HS-27A (cell line): ENCODE data around the gene RHOBTB1.
"Not testable (repeated sequence)": the region's sequence is repeated elsewhere in the genome, so short reads cannot be mapped to it uniquely, and the experiment has no call there.

Experiments
- DNase-seq: peaks from one replicate; pipeline ENCODE4 v3.0.0-alpha.2; 2012; ENCODE audit warnings: low read depth, missing footprints

The RHOBTB1 gene

DNA sequence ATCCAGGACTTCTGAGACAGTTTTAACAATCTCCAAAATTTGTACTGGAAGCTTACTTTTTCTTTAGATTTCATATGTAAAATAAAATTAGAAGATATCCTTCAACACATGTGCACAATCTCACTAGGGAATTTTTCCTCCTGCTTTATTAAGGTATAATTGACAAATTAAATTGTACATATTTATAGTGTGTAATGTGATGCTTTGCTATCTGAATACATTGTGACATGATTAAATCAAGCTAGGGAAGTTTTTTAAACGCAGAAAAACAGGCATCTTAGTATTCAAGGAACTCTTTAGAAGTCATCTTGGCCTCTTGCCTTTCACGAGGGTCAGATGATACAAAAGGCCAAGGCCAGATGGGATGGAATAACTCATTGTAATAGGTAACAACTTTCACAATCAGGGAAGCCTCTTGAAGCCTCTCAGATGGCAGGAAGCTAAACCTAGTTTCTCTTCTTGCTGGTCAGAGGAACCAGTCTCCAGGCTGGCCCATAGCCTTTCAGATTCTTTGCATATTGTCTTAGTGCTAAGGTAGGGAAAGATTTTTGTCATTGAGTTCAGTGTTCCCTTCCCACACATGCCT, 78.7 kb downstream of the RHOBTB1 start:
- no peak for DNase-seq

DNA sequence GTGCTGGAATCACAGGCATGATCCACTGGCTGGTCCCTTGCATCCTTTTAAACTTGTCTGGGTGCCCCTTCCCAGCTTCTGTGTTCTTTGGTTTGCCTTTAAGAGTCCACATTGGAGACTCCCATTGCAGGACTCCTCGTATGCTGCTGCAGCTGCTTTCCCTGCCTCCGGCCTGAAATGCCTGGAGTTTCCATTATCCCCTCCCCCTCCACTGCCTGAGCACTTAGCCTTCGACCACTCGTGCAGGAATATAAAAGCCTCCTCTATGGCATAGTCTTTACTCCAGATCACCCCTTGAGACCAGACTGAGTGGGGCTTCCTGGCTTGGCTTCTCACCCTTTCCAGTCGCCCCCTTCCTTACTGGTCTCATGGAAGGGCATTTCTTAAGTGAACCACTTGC, 80.2 kb downstream of the RHOBTB1 start:
- no peak for DNase-seq

GRCh38 chr10:60862517-60862916, 81.5 kb downstream of the RHOBTB1 start:
- no peak for DNase-seq

- no peak for DNase-seq
These were observed 87.6 kb downstream of the RHOBTB1 start for GRCh38 chr10:60856405-60856804.

DNA sequence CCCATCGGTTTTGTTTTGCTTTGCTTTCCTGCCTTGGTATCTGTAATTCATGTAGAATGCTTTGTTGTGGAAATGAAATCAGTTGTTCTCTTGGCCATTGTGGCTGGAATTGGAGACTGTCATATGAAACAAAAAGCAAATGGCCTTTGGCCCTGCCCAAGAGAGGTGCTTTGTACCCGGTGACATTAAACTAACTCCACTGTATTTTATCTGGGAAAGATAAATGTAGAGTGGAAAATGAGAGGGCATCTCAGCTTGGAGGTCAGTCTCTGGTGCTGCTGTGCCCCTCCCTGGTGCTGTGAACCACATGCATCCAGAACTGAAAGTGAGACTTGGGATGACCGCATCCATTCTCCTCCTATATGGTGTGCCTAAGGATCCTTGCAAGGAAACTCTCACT, 90.3 kb downstream of the RHOBTB1 start:
- DNase-seq: no peak

GRCh38 chr10:60853107-60853506, 90.9 kb downstream of the RHOBTB1 start:
- DNase-seq: no peak

DNA sequence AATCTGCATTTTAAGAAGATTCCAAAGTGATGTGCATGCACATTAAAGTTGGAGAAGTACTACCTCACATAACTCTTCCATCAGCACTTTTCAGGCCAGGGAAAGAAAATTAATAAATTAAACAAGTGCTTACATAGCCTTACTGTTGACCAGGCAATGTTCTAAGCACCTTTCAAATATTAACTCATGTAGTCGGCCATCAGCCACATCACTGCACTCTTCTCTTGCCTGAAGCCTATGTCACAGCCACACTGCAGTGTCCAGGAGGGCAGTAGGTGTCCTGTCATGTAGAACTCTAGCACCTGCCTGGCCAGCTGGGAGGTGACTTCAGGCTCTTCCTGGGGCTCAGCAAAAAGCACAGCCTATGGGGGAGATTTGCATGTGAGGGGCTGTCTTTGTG, 94.2 kb downstream of the RHOBTB1 start:
- DNase-seq: no peak

GRCh38 chr10:60849217-60849616, 94.8 kb downstream of the RHOBTB1 start:
- no peak for DNase-seq

- DNase-seq: no peak
These were observed 95.3 kb downstream of the RHOBTB1 start for GRCh38 chr10:60848680-60849079.

DNA sequence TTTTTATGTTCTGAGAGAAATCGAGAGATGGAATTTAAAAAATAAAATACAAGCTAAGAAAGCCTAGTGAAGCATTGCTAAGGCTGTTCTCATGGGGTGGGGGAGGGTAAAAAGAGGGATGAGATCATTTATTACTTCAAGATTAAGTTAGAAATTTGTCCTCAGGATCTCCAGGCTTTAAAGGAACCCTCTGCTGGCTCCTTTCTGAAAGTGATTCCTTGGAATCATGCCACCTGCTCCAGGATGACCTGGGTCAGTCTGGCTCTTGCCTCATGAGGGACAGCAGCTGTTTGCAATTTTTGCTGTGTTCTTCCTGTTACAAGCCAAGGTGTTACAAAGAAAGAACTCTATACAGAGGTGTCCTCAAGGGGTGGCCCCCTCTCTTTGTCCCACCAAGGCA, 95.9 kb downstream of the RHOBTB1 start:
- no peak for DNase-seq

- DNase-seq: peak; percentile 24
These were observed 97.8 kb downstream of the RHOBTB1 start for GRCh38 chr10:60846173-60846572.

- DNase-seq: no peak
These were observed 98.9 kb downstream of the RHOBTB1 start for GRCh38 chr10:60845038-60845437.

GRCh38 chr10:60842694-60843093, 101.3 kb downstream of the RHOBTB1 start:
- no peak for DNase-seq

DNA sequence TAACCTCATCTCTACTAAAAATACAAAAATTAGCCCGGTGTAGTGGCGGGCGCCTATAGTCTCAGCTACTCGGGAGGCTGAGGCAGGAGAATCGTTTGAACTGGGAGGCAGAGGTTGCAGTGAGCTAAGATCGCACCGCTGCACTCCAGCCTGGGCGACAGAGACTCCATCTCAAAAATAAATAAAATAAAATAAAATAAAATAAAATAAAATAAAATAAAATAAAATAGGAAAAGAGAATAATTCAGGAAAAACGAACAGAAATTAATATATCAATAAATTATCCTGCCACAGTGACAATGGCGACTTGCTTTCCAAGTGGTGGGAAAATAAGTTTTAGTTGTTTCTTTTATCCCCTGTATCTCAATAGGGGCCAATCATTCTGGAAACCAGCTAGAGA, 102.8 kb downstream of the RHOBTB1 start:
- DNase-seq: not testable (repeated sequence)

DNA sequence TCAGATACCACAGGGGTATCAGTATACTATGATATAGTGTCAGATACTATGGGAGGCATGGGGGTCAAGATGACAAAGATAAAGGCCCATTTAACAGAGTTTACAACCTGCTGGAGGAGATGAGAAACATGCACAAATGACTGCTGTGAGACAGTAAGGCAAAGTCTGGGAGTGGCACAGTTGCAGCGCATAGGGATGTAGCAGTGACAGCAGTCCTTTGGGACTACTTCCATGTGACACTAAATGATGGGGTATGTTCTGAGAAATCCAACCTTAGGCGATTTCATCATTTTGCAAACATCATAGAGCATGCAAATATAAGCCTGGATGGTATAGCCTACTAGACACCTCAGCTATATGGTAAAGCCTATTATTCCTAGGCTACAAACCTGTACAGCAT, 108.9 kb downstream of the RHOBTB1 start:
- DNase-seq: no peak

- no peak for DNase-seq
These were observed 109.6 kb downstream of the RHOBTB1 start for GRCh38 chr10:60834401-60834800.

- DNase-seq: not testable (repeated sequence)
These were observed 111.8 kb downstream of the RHOBTB1 start for GRCh38 chr10:60832136-60832535.

- DNase-seq: no peak
These were observed 115.5 kb downstream of the RHOBTB1 start for GRCh38 chr10:60828489-60828852.

GRCh38 chr10:60827791-60828488, 116.0 kb downstream of the RHOBTB1 start:
- DNase-seq: peak; percentile 20

- no peak for DNase-seq
These were observed 118.5 kb downstream of the RHOBTB1 start for GRCh38 chr10:60825520-60825919.

GRCh38 chr10:60823324-60823723, 120.7 kb downstream of the RHOBTB1 start:
- no peak for DNase-seq

DNA sequence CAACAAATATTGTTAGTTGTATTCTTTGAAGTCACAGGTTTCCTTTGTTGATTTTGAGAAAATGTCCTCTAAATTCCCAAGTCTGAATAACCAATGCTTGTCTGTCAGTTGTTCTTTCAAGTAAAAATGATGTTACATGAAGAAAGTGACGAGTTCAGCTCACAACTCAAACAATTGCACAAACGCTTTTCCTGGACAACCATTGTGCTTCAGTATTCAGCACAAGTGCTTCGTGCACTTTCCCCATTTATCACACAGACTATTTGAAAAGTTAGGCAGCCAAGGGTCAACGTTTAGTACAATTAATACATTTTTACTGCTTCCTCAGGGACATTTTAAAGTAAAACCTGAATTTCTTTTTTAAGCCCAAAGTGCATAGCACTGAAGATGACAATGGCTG, 121.2 kb downstream of the RHOBTB1 start:
- DNase-seq: no peak

GRCh38 chr10:60821656-60822055, 122.3 kb downstream of the RHOBTB1 start:
- DNase-seq: no peak

- DNase-seq: no peak
These were observed 123.8 kb downstream of the RHOBTB1 start for GRCh38 chr10:60820093-60820754.
